Vagina (tissue), 2 donors: ENCODE results near the gene C1orf74. TPM values are rescaled to one million over a fixed set of nuclear protein-coding genes. Genes with fewer than 3 reads are reported as not detected.

ENCODE experiments used
- DNase-seq, 2 donors: peaks; one replicate each; pipeline ENCODE4 v3.0.0-alpha.2; 2017; ENCODE audit errors: extremely low spot score in 2 of 2
- H3K27ac ChIP-seq: fragments of 200-600 bp; sonication (generic); one replicate; pipeline ENCODE4 v1.5.1; 2019
- H3K27me3 ChIP-seq: fragments of 200-600 bp; sonication (generic); one replicate; pipeline ENCODE4 v1.5.1; 2019
- H3K36me3 ChIP-seq, 2 donors: fragments of 200-600 bp; sonication (generic); one replicate each; pipeline ENCODE4 v1.5.1; 2017 to 2019
- H3K4me1 ChIP-seq: fragments of 200-600 bp; sonication (generic); one replicate; pipeline ENCODE4 v1.5.1; 2019
- H3K4me3 ChIP-seq, 2 donors: fragments of 200-600 bp; sonication (generic); 1 replicate in 1 of 2; 2 replicates in 1 of 2; pipeline ENCODE4 v1.5.1; 2016 to 2019
- H3K9me3 ChIP-seq: fragments of 200-600 bp; sonication (generic); one replicate; pipeline ENCODE4 v1.5.1; 2019
- POLR2A ChIP-seq, 2 donors: fragments of 450-650 bp; IDR thresholded peaks; one replicate each; pipeline ENCODE4 v1.6.1; 2017; ENCODE audit warnings: antibody characterized with exemption in 2 of 2, mild to moderate bottlenecking in 2 of 2, moderate library complexity in 2 of 2
- POLR2AphosphoS5 ChIP-seq, 2 donors: sonication (generic); formaldehyde crosslinking; IDR thresholded peaks; one replicate each; pipeline ENCODE4 v1.9.0; 2017; ENCODE audit warnings: antibody characterized with exemption in 2 of 2, mild to moderate bottlenecking in 2 of 2, low read depth in 1 of 2; ENCODE audit not compliant: insufficient read depth in 1 of 2
- intact Hi-C: fragments of 100-400 bp; cut with DNase I; formaldehyde crosslinking; loops from one replicate; pipeline ENCODE4 v1.15.1; 2023
- total RNA-seq: library from RNA; depleted of rRNA; stranded (reverse); fragments of >200 nt; gene quantifications from one replicate; pipeline ENCODE4 v1.2.3, GENCODE V29; 2016
- TF ChIP-seq, protein P1 (sequence below), 3 experiments: fragments of 450-650 bp in 2 of 3; fragments of 200-600 bp in 1 of 3; sonication (generic) in 1 of 3; IDR thresholded peaks; one replicate each; pipeline ENCODE4 v1.5.1; 2017 to 2019; ENCODE audit warnings: antibody characterized with exemption in 3 of 3, mild to moderate bottlenecking in 2 of 3, moderate library complexity in 2 of 3

Gene C1orf74
- total RNA-seq, 1 donor from 2014 or later = 2.0 TPM

DNA sequence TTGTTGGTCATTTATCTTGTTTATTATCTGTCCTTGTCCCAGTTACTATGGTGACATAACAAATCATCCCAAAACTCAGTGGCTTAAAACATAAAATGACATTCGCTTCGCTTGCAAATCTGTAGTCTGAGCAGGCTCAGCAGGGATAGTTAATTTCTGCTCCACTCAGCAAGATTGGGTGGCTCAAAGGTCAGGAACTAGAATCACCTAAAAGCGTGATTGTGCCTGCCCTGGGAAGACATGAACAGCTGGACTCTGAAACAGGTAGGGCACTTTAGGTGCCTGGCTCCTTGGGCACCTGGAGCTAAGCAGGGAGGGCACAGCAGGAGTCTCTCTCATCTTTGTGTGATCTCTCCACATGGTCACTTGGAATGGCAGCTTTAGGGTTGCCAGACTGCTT, 43.2 kb downstream of the C1orf74 start:
- Histone ChIP-seq H3K27ac (no peak overlapping the region), H3K36me3 (no peaks in the 10 kb centered on the region), H3K27me3 (no peaks in the 10 kb centered on the region), H3K4me3 (no peak overlapping the region), H3K9me3 (no peaks in the 10 kb centered on the region), H3K4me1 (peaks cover 17% of the 10 kb centered on the region)
- intact Hi-C loops = loop anchor here (10.0 kb wide), 1 partner anchor 46 kb away; no protein-coding TSS in a partner anchor
- TF ChIP-seq POLR2A (IDR thresholded peaks at IDR 0.05) (no peak), POLR2AphosphoS5 (IDR thresholded peaks at IDR 0.05; ENCODE audit: insufficient read depth in 1 of 2, low read depth in 1 of 2) (no peak)
- TF ChIP-seq, protein P1, sequence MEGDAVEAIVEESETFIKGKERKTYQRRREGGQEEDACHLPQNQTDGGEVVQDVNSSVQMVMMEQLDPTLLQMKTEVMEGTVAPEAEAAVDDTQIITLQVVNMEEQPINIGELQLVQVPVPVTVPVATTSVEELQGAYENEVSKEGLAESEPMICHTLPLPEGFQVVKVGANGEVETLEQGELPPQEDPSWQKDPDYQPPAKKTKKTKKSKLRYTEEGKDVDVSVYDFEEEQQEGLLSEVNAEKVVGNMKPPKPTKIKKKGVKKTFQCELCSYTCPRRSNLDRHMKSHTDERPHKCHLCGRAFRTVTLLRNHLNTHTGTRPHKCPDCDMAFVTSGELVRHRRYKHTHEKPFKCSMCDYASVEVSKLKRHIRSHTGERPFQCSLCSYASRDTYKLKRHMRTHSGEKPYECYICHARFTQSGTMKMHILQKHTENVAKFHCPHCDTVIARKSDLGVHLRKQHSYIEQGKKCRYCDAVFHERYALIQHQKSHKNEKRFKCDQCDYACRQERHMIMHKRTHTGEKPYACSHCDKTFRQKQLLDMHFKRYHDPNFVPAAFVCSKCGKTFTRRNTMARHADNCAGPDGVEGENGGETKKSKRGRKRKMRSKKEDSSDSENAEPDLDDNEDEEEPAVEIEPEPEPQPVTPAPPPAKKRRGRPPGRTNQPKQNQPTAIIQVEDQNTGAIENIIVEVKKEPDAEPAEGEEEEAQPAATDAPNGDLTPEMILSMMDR (IDR thresholded peaks at IDR 0.05) = no peak
- no peak for DNase-seq

DNA sequence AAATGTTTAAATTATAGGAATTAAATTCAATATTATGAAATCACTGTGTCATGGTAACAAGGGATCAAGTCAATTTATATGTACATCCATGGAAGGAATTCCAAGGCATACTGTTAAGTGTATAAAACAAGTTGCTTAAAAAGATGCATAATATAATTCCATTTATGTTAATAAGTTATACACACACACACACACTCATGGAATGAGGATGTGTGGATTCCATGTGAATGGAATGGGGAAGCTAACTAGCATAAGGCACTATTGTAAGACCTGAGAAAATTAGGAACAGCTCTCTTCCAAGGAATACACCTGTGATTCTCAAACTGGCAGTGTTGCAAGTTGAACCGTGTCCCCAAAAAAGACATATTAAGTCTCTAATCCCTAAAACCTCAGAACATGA, 46.1 kb downstream of the C1orf74 start:
- intact Hi-C loops = no loop called here
- no peak for DNase-seq
- Histone ChIP-seq H3K4me1 (peaks cover 20% of the 10 kb centered on the region), H3K9me3 (no peaks in the 10 kb centered on the region), H3K27me3 (no peaks in the 10 kb centered on the region), H3K27ac (no peak overlapping the region), H3K4me3 (no peak overlapping the region), H3K36me3 (no peaks in the 10 kb centered on the region)
- TF ChIP-seq, protein P1 (IDR thresholded peaks at IDR 0.05) = no peak
- TF ChIP-seq POLR2AphosphoS5 (IDR thresholded peaks at IDR 0.05; ENCODE audit: insufficient read depth in 1 of 2, low read depth in 1 of 2) (no peak), POLR2A (IDR thresholded peaks at IDR 0.05) (no peak)

DNA sequence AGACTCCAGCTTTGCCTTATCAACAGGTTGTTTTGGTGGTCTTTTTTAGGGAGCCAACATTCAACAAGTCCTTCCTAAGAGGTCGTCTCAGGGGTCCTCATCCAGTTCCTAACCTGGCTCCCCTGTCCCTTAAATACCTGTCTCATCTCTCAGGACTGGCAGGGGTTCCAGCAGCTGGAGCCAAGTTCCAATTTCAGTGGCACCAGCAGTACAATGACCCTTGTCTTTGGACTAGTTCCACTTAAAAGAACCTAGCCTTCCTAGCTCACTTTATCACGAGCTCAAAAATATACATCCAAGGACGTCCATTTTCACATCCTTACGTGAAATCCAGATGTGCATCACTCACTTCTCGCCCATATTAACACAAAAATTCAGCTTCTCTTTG, 47.2 kb downstream of the C1orf74 start:
- no peaks in the 10 kb centered on the region for H3K9me3 ChIP-seq
- DNase-seq = no peak
- H3K36me3 ChIP-seq = no peaks in the 10 kb centered on the region
- no peak for TF ChIP-seq POLR2AphosphoS5 (IDR thresholded peaks at IDR 0.05; ENCODE audit: insufficient read depth in 1 of 2, low read depth in 1 of 2)
- TF ChIP-seq POLR2A (IDR thresholded peaks at IDR 0.05) = no peak
- TF ChIP-seq, protein P1 (IDR thresholded peaks at IDR 0.05) = no peak
- intact Hi-C loops = no loop called here
- peaks cover 13% of the 10 kb centered on the region for H3K4me1 ChIP-seq
- no peak overlapping the region for H3K4me3 ChIP-seq
- no peak overlapping the region for H3K27ac ChIP-seq
- no peaks in the 10 kb centered on the region for H3K27me3 ChIP-seq

DNA sequence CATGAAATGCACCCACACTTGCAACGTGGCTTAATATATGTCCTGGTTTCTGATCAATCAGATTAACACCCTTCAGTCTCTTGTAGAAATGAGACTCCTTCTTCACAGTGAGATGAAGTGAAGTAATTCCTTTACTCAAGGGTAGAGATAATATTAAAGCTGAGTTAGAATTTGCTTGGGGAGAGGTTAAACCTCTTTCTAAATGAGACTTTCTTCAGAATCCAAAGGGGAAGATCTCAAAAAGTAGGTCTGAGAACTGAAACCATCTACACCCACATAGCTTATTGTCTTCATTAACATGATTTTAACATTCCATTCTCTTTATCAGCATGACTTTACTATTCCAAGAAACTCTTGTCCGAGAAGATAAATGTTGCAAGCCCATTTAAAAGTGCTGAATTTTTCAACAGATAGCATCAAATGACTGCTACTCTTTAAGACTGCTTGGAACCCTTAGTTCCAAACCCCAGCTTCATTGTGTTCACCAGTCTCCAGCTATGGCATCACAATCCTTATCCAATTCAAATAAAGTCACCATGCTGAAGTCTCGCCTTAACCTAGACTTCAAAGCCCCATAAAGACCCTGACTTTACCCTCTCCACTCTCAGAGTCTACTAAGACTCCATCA, 47.8 kb downstream of the C1orf74 start:
- intact Hi-C loops = no loop called here

More for the DNA sequence above, 47.8 kb downstream of the C1orf74 start:
- TF ChIP-seq, protein P1 (IDR thresholded peaks at IDR 0.05) = no peak
- TF ChIP-seq POLR2AphosphoS5 (IDR thresholded peaks at IDR 0.05; ENCODE audit: insufficient read depth in 1 of 2, low read depth in 1 of 2) (no peak), POLR2A (IDR thresholded peaks at IDR 0.05) (no peak)
- no peak for DNase-seq
- Histone ChIP-seq H3K27me3 (no peaks in the 10 kb centered on the region), H3K36me3 (no peaks in the 10 kb centered on the region), H3K4me1 (peaks cover 8% of the 10 kb centered on the region), H3K27ac (no peak overlapping the region), H3K9me3 (no peaks in the 10 kb centered on the region), H3K4me3 (no peak overlapping the region)
